ENCODE measurements around the gene SPINK6. TPM values are rescaled to one million over a fixed set of nuclear protein-coding genes. Genes with fewer than 3 reads are reported as not detected.

The SPINK6 gene
- polyA plus RNA-seq, 2 donors = 0.06 to 0.59 TPM

DNA sequence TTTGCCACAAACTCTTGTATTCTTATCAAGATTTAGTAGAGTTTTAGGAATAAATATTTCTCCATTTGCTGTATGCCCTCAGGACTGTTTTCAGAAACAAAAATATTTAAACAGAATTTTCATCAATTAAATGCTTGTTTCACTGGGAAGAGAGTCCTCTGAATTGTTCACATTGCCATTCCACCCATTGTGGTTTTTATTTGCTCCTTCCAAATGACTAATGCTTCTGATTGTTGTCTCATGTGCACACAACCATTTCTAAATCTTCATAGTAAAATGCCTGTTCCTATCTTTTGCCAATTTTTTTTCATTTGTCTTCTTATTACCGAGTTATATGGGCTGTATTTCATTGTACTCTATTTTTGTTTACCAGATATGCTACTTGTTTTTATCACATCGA, 46.1 kb downstream of the SPINK6 start:
- 71 to 77% methylated on average over 2 of the region's 2 CpGs for WGBS, 2 donors

DNA sequence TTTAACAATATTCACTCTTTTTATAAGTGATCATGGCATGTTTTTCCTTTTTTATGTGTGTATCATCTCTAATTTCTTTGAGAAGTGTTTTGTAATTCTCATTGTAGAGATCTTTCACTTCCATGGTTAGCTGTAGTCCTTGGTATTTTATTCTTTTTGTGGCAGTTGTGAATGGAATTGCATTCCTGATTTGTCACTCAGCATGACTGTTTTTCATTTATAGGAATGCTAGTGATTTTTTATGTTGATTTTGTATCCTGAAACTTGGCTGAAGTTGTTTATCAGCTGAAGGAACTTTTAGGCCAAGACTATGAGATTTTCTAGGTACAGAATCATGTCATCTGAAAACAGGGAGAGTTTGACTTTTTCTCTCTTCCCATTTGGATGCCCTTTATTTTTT, 52.6 kb downstream of the SPINK6 start:
- H3K9me3 ChIP-seq (ENCODE audit: control insufficient read depth in 2 of 2, insufficient read depth in 1 of 2, low read depth in 1 of 2, low read length in 1 of 2) = peaks cover 0 to 3% of the 10 kb centered on the region in 2 donors
- H3K36me3 ChIP-seq (ENCODE audit: control insufficient read depth in 2 of 2, insufficient read depth in 2 of 2, low read length in 1 of 2) = no peaks in the 10 kb centered on the region
- H3K27me3 ChIP-seq (ENCODE audit: control insufficient read depth in 1 of 2, insufficient read depth in 2 of 2, low read length in 2 of 2) = no peaks in the 10 kb centered on the region
- no peaks in the 10 kb centered on the region for H3K4me1 ChIP-seq (ENCODE audit: control insufficient read depth in 2 of 2, insufficient read depth in 2 of 2, low read length in 1 of 2)
- H3K27ac ChIP-seq (ENCODE audit: low read depth in 2 of 2, low read length in 1 of 2) = no peak overlapping the region
- no peak overlapping the region for H3K4me3 ChIP-seq (ENCODE audit: low read depth in 1 of 2, low read length in 2 of 2)

More for the DNA sequence above, 46.1 kb downstream of the SPINK6 start:
- no peak overlapping the region for H3K4me3 ChIP-seq (ENCODE audit: low read depth in 1 of 2, low read length in 2 of 2)
- no peak overlapping the region for H3K27ac ChIP-seq (ENCODE audit: low read depth in 2 of 2, low read length in 1 of 2)
- H3K9me3 ChIP-seq (ENCODE audit: control insufficient read depth in 2 of 2, insufficient read depth in 1 of 2, low read depth in 1 of 2, low read length in 1 of 2) = no peaks in the 10 kb centered on the region
- H3K36me3 ChIP-seq (ENCODE audit: control insufficient read depth in 2 of 2, insufficient read depth in 2 of 2, low read length in 1 of 2) = no peaks in the 10 kb centered on the region
- H3K27me3 ChIP-seq (ENCODE audit: control insufficient read depth in 1 of 2, insufficient read depth in 2 of 2, low read length in 2 of 2) = no peaks in the 10 kb centered on the region
- no peaks in the 10 kb centered on the region for H3K4me1 ChIP-seq (ENCODE audit: control insufficient read depth in 2 of 2, insufficient read depth in 2 of 2, low read length in 1 of 2)

DNA sequence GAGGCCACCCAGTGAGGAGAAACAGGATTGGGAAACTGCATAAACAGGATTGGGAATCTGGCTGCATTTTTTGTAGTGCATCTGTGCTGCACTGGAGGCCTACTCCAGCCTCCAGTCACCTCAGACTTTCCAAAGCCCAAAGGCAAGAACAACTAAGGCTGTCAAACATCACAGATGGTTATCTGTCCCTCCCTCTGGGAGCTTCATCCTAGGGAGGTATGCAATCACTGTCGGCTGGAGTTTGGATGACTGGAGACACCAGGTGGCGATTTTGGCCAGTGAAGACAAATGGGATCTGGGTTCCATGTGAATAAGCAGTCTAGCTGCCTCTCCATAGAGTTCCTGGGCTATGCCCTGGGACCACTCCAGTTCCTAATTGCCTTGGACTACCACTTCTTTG, 56.4 kb downstream of the SPINK6 start:
- H3K36me3 ChIP-seq (ENCODE audit: control insufficient read depth in 2 of 2, insufficient read depth in 2 of 2, low read length in 1 of 2) = no peaks in the 10 kb centered on the region
- H3K27ac ChIP-seq (ENCODE audit: low read depth in 2 of 2, low read length in 1 of 2) = no peak overlapping the region
- 70 to 75% methylated on average over 2 of the region's 2 CpGs for WGBS, 2 donors
- H3K9me3 ChIP-seq (ENCODE audit: control insufficient read depth in 2 of 2, insufficient read depth in 1 of 2, low read depth in 1 of 2, low read length in 1 of 2) = peaks cover 0 to 3% of the 10 kb centered on the region in 2 donors
- no peak overlapping the region for H3K4me3 ChIP-seq (ENCODE audit: low read depth in 1 of 2, low read length in 2 of 2)
- no peaks in the 10 kb centered on the region for H3K27me3 ChIP-seq (ENCODE audit: control insufficient read depth in 1 of 2, insufficient read depth in 2 of 2, low read length in 2 of 2)
- H3K4me1 ChIP-seq (ENCODE audit: control insufficient read depth in 2 of 2, insufficient read depth in 2 of 2, low read length in 1 of 2) = no peaks in the 10 kb centered on the region

DNA sequence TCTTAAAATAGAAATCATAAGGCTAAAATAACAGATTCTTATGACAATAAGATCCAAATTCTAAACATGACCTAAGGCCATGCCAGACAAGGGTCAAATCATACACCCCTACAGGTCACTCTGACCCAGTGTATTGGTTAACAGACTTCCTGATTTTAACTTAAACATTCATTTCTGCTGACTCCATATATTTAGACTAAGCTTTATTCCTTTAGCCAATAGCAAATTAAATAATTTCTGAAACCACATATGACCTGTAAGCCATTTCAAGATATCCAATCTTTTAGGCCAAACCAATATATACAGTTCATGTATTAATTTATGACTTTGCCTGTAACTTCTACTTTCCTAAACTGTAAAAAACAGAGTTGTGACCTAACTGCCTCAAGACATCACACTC, 58.4 kb downstream of the SPINK6 start:
- Histone ChIP-seq H3K4me1 (ENCODE audit: control insufficient read depth in 2 of 2, insufficient read depth in 2 of 2, low read length in 1 of 2) (no peaks in the 10 kb centered on the region), H3K36me3 (ENCODE audit: control insufficient read depth in 2 of 2, insufficient read depth in 2 of 2, low read length in 1 of 2) (no peaks in the 10 kb centered on the region), H3K4me3 (ENCODE audit: low read depth in 1 of 2, low read length in 2 of 2) (no peak overlapping the region), H3K9me3 (ENCODE audit: control insufficient read depth in 2 of 2, insufficient read depth in 1 of 2, low read depth in 1 of 2, low read length in 1 of 2) (peaks cover 0 to 3% of the 10 kb centered on the region in 2 donors), H3K27me3 (ENCODE audit: control insufficient read depth in 1 of 2, insufficient read depth in 2 of 2, low read length in 2 of 2) (no peaks in the 10 kb centered on the region), H3K27ac (ENCODE audit: low read depth in 2 of 2, low read length in 1 of 2) (no peak overlapping the region)

Other genes with a start within 250 kb of the SPINK6 start
- gene SPINK5, start 139.1 kb upstream of the SPINK6 start, polyA plus RNA-seq = 1,000 to 10,000 TPM in 1 of 2 donors, 100 to 1,000 TPM in 1; 772 to 1,309 TPM
- not detected for gene SPINK14, start 34.5 kb upstream of the SPINK6 start, polyA plus RNA-seq
- gene MARCOL, start 35.5 kb downstream of the SPINK6 start, polyA plus RNA-seq = not detected
- gene SPINK13, start 65.8 kb downstream of the SPINK6 start, polyA plus RNA-seq = not detected
- 1,000 to 10,000 TPM in 1 of 2 donors, 100 to 1,000 TPM in 1; 394 to 2,280 TPM for gene SPINK7, start 109.4 kb downstream of the SPINK6 start, polyA plus RNA-seq
- gene SPINK9, start 132.5 kb downstream of the SPINK6 start, polyA plus RNA-seq = under 1 TPM in 1 of 2 donors, not detected in 1; 0.07 TPM
- gene FBXO38, start 180.9 kb downstream of the SPINK6 start, polyA plus RNA-seq = 10 to 100 TPM; 10.8 to 11.0 TPM

All from esophagus (tissue), 2 donors.